HepG2 (cell line): ENCODE results near the gene FAM89B. TPM values are rescaled to one million over a fixed set of nuclear protein-coding genes. Genes with fewer than 3 reads are reported as not detected.

ENCODE experiments used
- DPF2 ChIP-seq: sonication (generic); formaldehyde crosslinking; IDR thresholded peaks from 2 replicates; pipeline ENCODE4 v1.4.0; 2020; ENCODE audit warnings: mild to moderate bottlenecking, low read depth, missing genetic modification reagents, borderline replicate concordance
- MED1 ChIP-seq: sonication (generic); formaldehyde crosslinking; IDR thresholded peaks from 2 replicates; pipeline ENCODE4 v1.4.0; 2020; ENCODE audit warnings: missing genetic modification reagents
- MLX ChIP-seq: IDR thresholded peaks from 2 replicates; pipeline ENCODE4 v1.6.1; 2016
- RFX1 ChIP-seq: fragments of 450-650 bp; IDR thresholded peaks from 2 replicates; pipeline ENCODE4 v1.6.1; 2017
- SKI ChIP-seq: fragments of 450-650 bp; IDR thresholded peaks from one replicate; pipeline ENCODE4 v1.6.1; 2018; ENCODE audit warnings: mild to moderate bottlenecking; ENCODE audit not compliant: partially characterized antibody
- ZFP37 ChIP-seq: sonication (generic); formaldehyde crosslinking; IDR thresholded peaks from 2 replicates; pipeline ENCODE4 v1.4.0; 2020; ENCODE audit warnings: missing genetic modification reagents, borderline replicate concordance
- ZMAT3 ChIP-seq: sonication (generic); formaldehyde crosslinking; conservative IDR thresholded peaks from 2 replicates; pipeline ENCODE4 v1.7.0; 2021; ENCODE audit warnings: missing genetic modification reagents
- ZNF143 ChIP-seq: sonication (generic); formaldehyde crosslinking; IDR thresholded peaks from 2 replicates; pipeline ENCODE4 v1.4.0; 2020; ENCODE audit warnings: missing genetic modification reagents
- ZNF232 ChIP-seq: sonication (generic); formaldehyde crosslinking; IDR thresholded peaks from 2 replicates; pipeline ENCODE4 v1.4.0; 2020; ENCODE audit warnings: missing genetic modification reagents, borderline replicate concordance
- ZNF362 ChIP-seq: sonication (generic); formaldehyde crosslinking; IDR thresholded peaks from 2 replicates; pipeline ENCODE4 v1.4.0; 2020; ENCODE audit warnings: missing genetic modification reagents, mild to moderate bottlenecking, borderline replicate concordance
- ZNF761 ChIP-seq: sonication (generic); formaldehyde crosslinking; conservative IDR thresholded peaks from 2 replicates; pipeline ENCODE4 v1.4.0; 2020; ENCODE audit warnings: mild to moderate bottlenecking, missing genetic modification reagents
- ZNF777 ChIP-seq: sonication (generic); formaldehyde crosslinking; IDR thresholded peaks from 2 replicates; pipeline ENCODE4 v1.4.0; 2020; ENCODE audit warnings: missing genetic modification reagents
- polyA plus RNA-seq, 8 experiments: library from polyadenylated mRNA; depleted of rRNA in 3 of 8; stranded (reverse) in 7 of 8; unstranded in 1 of 8; fragments of >200 nt; fragmentation: Illumina TruSeq in 4 of 8; extraction: Trizol in 4 of 8; gene quantifications; 2 replicates each; pipeline versions ENCODE4 v1.2.1 to v1.2.3, GENCODE V29; 2011 to 2016; ENCODE audit warnings: low read depth in 4 of 8, missing spikeins in 1 of 8, mixed read lengths in 1 of 8; ENCODE audit not compliant: insufficient read depth in 1 of 8
- total RNA-seq, 5 experiments: library from RNA; depleted of rRNA; stranded (reverse); fragments of >200 nt; fragmentation: Illumina TruSeq; extraction: Trizol; gene quantifications; 2 replicates each; pipeline ENCODE4 v1.2.3, GENCODE V29; 2016; ENCODE audit warnings: low read depth in 1 of 5
- TF ChIP-seq, protein P1 (sequence below), 2 experiments: IDR thresholded peaks; 2 replicates each; pipeline ENCODE4 v1.6.1; 2011 to 2012; ENCODE audit warnings: low read length in 2 of 2, borderline replicate concordance in 1 of 2, low read depth in 1 of 2, mild to moderate bottlenecking in 1 of 2, moderate library complexity in 1 of 2
- TF ChIP-seq, protein P2 (sequence below): sonication (generic); formaldehyde crosslinking; IDR thresholded peaks from 2 replicates; pipeline ENCODE4 v1.5.1; 2020; ENCODE audit warnings: missing genetic modification reagents, mild to moderate bottlenecking, borderline replicate concordance
- TF ChIP-seq, protein P3 (sequence below): sonication (generic); formaldehyde crosslinking; IDR thresholded peaks from 2 replicates; pipeline ENCODE4 v1.4.0; 2020; ENCODE audit warnings: mild to moderate bottlenecking, missing genetic modification reagents
- TF ChIP-seq, protein P4 (sequence below): IDR thresholded peaks from 2 replicates; pipeline ENCODE4 v1.6.1; 2012; ENCODE audit warnings: inconsistent platforms
- TF ChIP-seq, protein P5 (sequence below): sonication (generic); formaldehyde crosslinking; IDR thresholded peaks from 2 replicates; pipeline ENCODE4 v1.4.0; 2020; ENCODE audit warnings: mild to moderate bottlenecking, missing genetic modification reagents

FAM89B gene
- total and polyA plus RNA-seq, 2 of the 13 experiments (the other 11 are each of a cell fraction or from before 2014, with no cell fraction given) = 5.7 to 8.0 TPM

DNA sequence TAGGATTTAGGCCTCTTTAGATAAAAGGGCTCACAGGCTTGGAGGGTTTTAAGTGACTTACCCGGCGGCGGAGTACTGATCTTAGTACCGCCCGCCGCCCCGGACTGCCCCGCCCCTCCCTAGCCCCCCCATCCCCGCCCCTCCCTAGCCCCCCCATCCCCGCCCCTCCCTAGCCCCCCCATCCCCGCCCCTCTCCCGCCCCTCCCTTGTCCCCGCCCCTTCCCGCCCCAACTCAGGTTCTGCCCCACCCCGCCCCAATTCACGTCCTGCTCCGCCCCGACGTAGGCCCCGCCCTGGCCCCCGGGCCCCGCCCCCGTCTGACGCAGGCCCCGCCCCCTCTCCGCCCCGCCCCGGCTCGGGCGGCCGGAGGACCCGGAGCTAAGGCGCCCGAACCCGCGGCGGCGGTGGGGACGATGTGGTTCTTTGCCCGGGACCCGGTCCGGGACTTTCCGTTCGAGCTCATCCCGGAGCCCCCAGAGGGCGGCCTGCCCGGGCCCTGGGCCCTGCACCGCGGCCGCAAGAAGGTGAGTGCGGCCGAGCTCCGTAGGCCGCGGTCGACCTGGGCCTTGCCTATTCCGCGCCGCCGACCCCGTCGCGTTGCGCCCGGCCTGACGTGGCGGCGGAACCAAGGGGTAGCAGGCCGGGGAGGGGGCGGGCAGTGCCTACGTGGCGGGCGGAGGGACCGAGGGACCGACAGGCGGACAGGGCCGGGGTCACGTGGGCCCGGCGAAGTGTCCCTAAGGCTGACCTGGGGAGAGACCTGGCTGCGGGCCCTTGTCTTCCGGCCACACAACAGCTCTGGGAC is 47.4 kb upstream of the FAM89B start, which contains the start of gene SCYL1 (continued):
- TF ChIP-seq, protein P1, sequence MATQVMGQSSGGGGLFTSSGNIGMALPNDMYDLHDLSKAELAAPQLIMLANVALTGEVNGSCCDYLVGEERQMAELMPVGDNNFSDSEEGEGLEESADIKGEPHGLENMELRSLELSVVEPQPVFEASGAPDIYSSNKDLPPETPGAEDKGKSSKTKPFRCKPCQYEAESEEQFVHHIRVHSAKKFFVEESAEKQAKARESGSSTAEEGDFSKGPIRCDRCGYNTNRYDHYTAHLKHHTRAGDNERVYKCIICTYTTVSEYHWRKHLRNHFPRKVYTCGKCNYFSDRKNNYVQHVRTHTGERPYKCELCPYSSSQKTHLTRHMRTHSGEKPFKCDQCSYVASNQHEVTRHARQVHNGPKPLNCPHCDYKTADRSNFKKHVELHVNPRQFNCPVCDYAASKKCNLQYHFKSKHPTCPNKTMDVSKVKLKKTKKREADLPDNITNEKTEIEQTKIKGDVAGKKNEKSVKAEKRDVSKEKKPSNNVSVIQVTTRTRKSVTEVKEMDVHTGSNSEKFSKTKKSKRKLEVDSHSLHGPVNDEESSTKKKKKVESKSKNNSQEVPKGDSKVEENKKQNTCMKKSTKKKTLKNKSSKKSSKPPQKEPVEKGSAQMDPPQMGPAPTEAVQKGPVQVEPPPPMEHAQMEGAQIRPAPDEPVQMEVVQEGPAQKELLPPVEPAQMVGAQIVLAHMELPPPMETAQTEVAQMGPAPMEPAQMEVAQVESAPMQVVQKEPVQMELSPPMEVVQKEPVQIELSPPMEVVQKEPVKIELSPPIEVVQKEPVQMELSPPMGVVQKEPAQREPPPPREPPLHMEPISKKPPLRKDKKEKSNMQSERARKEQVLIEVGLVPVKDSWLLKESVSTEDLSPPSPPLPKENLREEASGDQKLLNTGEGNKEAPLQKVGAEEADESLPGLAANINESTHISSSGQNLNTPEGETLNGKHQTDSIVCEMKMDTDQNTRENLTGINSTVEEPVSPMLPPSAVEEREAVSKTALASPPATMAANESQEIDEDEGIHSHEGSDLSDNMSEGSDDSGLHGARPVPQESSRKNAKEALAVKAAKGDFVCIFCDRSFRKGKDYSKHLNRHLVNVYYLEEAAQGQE (IDR thresholded peaks at IDR 0.05; ENCODE audit: borderline replicate concordance in 1 of 2, low read depth in 1 of 2, low read length in 2 of 2) = no peak
- TF ChIP-seq RFX1 = no peak
- TF ChIP-seq MED1 (CRISPR knock-in tag) = no peak
- TF ChIP-seq, protein P2, sequence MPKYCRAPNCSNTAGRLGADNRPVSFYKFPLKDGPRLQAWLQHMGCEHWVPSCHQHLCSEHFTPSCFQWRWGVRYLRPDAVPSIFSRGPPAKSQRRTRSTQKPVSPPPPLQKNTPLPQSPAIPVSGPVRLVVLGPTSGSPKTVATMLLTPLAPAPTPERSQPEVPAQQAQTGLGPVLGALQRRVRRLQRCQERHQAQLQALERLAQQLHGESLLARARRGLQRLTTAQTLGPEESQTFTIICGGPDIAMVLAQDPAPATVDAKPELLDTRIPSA = no peak
- TF ChIP-seq, protein P3, sequence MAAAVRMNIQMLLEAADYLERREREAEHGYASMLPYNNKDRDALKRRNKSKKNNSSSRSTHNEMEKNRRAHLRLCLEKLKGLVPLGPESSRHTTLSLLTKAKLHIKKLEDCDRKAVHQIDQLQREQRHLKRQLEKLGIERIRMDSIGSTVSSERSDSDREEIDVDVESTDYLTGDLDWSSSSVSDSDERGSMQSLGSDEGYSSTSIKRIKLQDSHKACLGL (CRISPR knock-in tag) = peak; percentile 53
- TF ChIP-seq ZNF143 = no peak
- no peak for TF ChIP-seq ZMAT3 (CRISPR knock-in tag)
- TF ChIP-seq SKI = no peak
- TF ChIP-seq MLX (CRISPR knock-in tag) = no peak
- no peak for TF ChIP-seq DPF2 (CRISPR knock-in tag)
- TF ChIP-seq ZNF362 (CRISPR knock-in tag) = no peak
- peak; percentile 44; the same call in 1 of the 2 replicates for TF ChIP-seq ZNF232 (CRISPR knock-in tag)
- 0 out of 2 replicates have a peak, but pooled peaks have one; percentile 40 for TF ChIP-seq ZNF777
- TF ChIP-seq ZNF761 = no peak
- TF ChIP-seq, protein P4, sequence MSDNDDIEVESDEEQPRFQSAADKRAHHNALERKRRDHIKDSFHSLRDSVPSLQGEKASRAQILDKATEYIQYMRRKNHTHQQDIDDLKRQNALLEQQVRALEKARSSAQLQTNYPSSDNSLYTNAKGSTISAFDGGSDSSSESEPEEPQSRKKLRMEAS = peak; percentile 53
- TF ChIP-seq, protein P5, sequence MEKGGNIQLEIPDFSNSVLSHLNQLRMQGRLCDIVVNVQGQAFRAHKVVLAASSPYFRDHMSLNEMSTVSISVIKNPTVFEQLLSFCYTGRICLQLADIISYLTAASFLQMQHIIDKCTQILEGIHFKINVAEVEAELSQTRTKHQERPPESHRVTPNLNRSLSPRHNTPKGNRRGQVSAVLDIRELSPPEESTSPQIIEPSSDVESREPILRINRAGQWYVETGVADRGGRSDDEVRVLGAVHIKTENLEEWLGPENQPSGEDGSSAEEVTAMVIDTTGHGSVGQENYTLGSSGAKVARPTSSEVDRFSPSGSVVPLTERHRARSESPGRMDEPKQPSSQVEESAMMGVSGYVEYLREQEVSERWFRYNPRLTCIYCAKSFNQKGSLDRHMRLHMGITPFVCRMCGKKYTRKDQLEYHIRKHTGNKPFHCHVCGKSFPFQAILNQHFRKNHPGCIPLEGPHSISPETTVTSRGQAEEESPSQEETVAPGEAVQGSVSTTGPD (CRISPR knock-in tag) = no peak
- TF ChIP-seq ZFP37 (CRISPR knock-in tag) = no peak
